Central memory CD8-positive, alpha-beta T cell (primary cell): Measurements from ENCODE around the gene TMEM106B.
"Not testable (repeated sequence)": the region's sequence is repeated elsewhere in the genome, so short reads cannot be mapped to it uniquely, and the experiment has no call there.

Source experiments
- ATAC-seq: fragments of 150-1000 bp; cut with Tn5 transposase; replicated peaks from 2 replicates; pipeline ENCODE4 v1.10.0; 2022; ENCODE audit warnings: mild to moderate bottlenecking, moderate FRiP score, moderate number of reproducible peaks; ENCODE audit not compliant: poor library complexity, severe bottlenecking; ENCODE audit errors: extremely low read depth
- DNase-seq, 2 donors: peaks; one replicate each; pipeline ENCODE4 v3.0.0; 2021; ENCODE audit warnings: low spot score in 2 of 2
- H3K27ac Mint-ChIP-seq: one replicate; pipeline ENCODE4 v1.8.0; 2022; ENCODE audit warnings: low read depth, mild to moderate bottlenecking, moderate library complexity, mixed read lengths
- H3K27me3 Mint-ChIP-seq: one replicate; pipeline ENCODE4 v1.8.0; 2022; ENCODE audit warnings: mixed read lengths
- H3K36me3 Mint-ChIP-seq: one replicate; pipeline ENCODE4 v1.8.0; 2022; ENCODE audit warnings: mild to moderate bottlenecking, moderate library complexity, mixed read lengths; ENCODE audit not compliant: insufficient read depth
- H3K4me1 Mint-ChIP-seq: one replicate; pipeline ENCODE4 v1.8.0; 2022; ENCODE audit warnings: mixed read lengths
- H3K4me3 Mint-ChIP-seq: one replicate; pipeline ENCODE4 v1.8.0; 2022; ENCODE audit warnings: mild to moderate bottlenecking, moderate library complexity, mixed read lengths
- H3K9me3 Mint-ChIP-seq: one replicate; pipeline ENCODE4 v1.8.0; 2022; ENCODE audit warnings: mixed read lengths

TMEM106B gene

GRCh38 chr7:12210179-12211053, 678 bp upstream of the TMEM106B start:
- H3K4me1 Mint-ChIP-seq, result peaks cover 29% of the 10 kb centered on the region
- ATAC-seq, result peak; percentile 16
- peaks cover 31% of the 10 kb centered on the region for H3K36me3 Mint-ChIP-seq
- peak overlapping the region; percentile 85 for H3K4me3 Mint-ChIP-seq
- H3K9me3 Mint-ChIP-seq, result no peaks in the 10 kb centered on the region
- no peak for DNase-seq
- H3K27ac Mint-ChIP-seq, result peak overlapping the region; percentile 94
- peaks cover 10% of the 10 kb centered on the region for H3K27me3 Mint-ChIP-seq

- peaks cover 36% of the 10 kb centered on the region for H3K36me3 Mint-ChIP-seq
- ATAC-seq, result no peak
- H3K27me3 Mint-ChIP-seq, result peaks cover 10% of the 10 kb centered on the region
- no peaks in the 10 kb centered on the region for H3K9me3 Mint-ChIP-seq
- H3K4me1 Mint-ChIP-seq, result peaks cover 36% of the 10 kb centered on the region
- H3K27ac Mint-ChIP-seq, result peak overlapping the region; percentile 94
- DNase-seq, result no peak
- peak overlapping the region; percentile 85 for H3K4me3 Mint-ChIP-seq
Measured at GRCh38 chr7:12211711-12212485, 804 bp downstream of the TMEM106B start.

- DNase-seq (no peak), ATAC-seq (no peak)
- H3K9me3 Mint-ChIP-seq, result no peaks in the 10 kb centered on the region
- no peaks in the 10 kb centered on the region for H3K27me3 Mint-ChIP-seq
- H3K4me3 Mint-ChIP-seq, result no peak overlapping the region
- no peak overlapping the region for H3K27ac Mint-ChIP-seq
- H3K36me3 Mint-ChIP-seq, result peaks cover 22% of the 10 kb centered on the region
- peaks cover 46% of the 10 kb centered on the region for H3K4me1 Mint-ChIP-seq
Measured at GRCh38 chr7:12217311-12217710, 6.2 kb downstream of the TMEM106B start.

- Mint-ChIP-seq H3K27ac (no peak overlapping the region), H3K36me3 (peaks cover 19% of the 10 kb centered on the region), H3K27me3 (no peaks in the 10 kb centered on the region), H3K9me3 (no peaks in the 10 kb centered on the region), H3K4me1 (peaks cover 44% of the 10 kb centered on the region), H3K4me3 (no peak overlapping the region)
- ATAC-seq, result no peak
- DNase-seq, result no peak
Measured at GRCh38 chr7:12220389-12221046, 9.4 kb downstream of the TMEM106B start.

GRCh38 chr7:12221414-12221813, 10.3 kb downstream of the TMEM106B start:
- Mint-ChIP-seq H3K27ac (peak overlapping the region; percentile 25), H3K4me1 (peaks cover 49% of the 10 kb centered on the region)
- no peak for ATAC-seq

GRCh38 chr7:12222889-12223579, 11.9 kb downstream of the TMEM106B start:
- Mint-ChIP-seq H3K4me3 (no peak overlapping the region), H3K27ac (peak overlapping the region; percentile 68), H3K36me3 (peaks cover 12% of the 10 kb centered on the region), H3K4me1 (peaks cover 42% of the 10 kb centered on the region), H3K27me3 (no peaks in the 10 kb centered on the region), H3K9me3 (no peaks in the 10 kb centered on the region)
- no peak for DNase-seq
- ATAC-seq, result peak; percentile 72

More at GRCh38 chr7:12221414-12221813, 10.3 kb downstream of the TMEM106B start:
- H3K4me3 Mint-ChIP-seq, result no peak overlapping the region
- no peak for DNase-seq
- no peaks in the 10 kb centered on the region for H3K9me3 Mint-ChIP-seq
- H3K27me3 Mint-ChIP-seq, result no peaks in the 10 kb centered on the region
- H3K36me3 Mint-ChIP-seq, result peaks cover 18% of the 10 kb centered on the region

GRCh38 chr7:12225017-12225416, 13.9 kb downstream of the TMEM106B start:
- H3K4me3 Mint-ChIP-seq, H3K27ac Mint-ChIP-seq, ATAC-seq, H3K9me3 Mint-ChIP-seq, DNase-seq, H3K27me3 Mint-ChIP-seq: not testable (repeated sequence)
- Mint-ChIP-seq H3K36me3 (peaks cover 13% of the 10 kb centered on the region), H3K4me1 (peaks cover 31% of the 10 kb centered on the region)

- no peak for ATAC-seq
- Mint-ChIP-seq H3K27ac (no peak overlapping the region), H3K27me3 (no peaks in the 10 kb centered on the region), H3K4me1 (peaks cover 21% of the 10 kb centered on the region), H3K36me3 (peaks cover 15% of the 10 kb centered on the region), H3K4me3 (no peak overlapping the region), H3K9me3 (no peaks in the 10 kb centered on the region)
- no peak for DNase-seq
Measured at GRCh38 chr7:12226756-12227155, 15.7 kb downstream of the TMEM106B start.

- H3K4me3 Mint-ChIP-seq, result no peak overlapping the region
- no peak overlapping the region for H3K27ac Mint-ChIP-seq
- DNase-seq (no peak), ATAC-seq (no peak)
- H3K9me3 Mint-ChIP-seq, result no peaks in the 10 kb centered on the region
- H3K27me3 Mint-ChIP-seq, result no peaks in the 10 kb centered on the region
- peaks cover 19% of the 10 kb centered on the region for H3K36me3 Mint-ChIP-seq
- H3K4me1 Mint-ChIP-seq, result peaks cover 13% of the 10 kb centered on the region
Measured at GRCh38 chr7:12228024-12228423, 16.9 kb downstream of the TMEM106B start.

- H3K4me3 Mint-ChIP-seq, result no peak overlapping the region
- H3K36me3 Mint-ChIP-seq, result peaks cover 25% of the 10 kb centered on the region
- H3K27me3 Mint-ChIP-seq, result no peaks in the 10 kb centered on the region
- DNase-seq (no peak), ATAC-seq (no peak)
- peaks cover 12% of the 10 kb centered on the region for H3K4me1 Mint-ChIP-seq
- H3K27ac Mint-ChIP-seq, result no peak overlapping the region
- H3K9me3 Mint-ChIP-seq, result no peaks in the 10 kb centered on the region
Measured at GRCh38 chr7:12229046-12229445, 18.0 kb downstream of the TMEM106B start.

- Mint-ChIP-seq H3K27me3 (no peaks in the 10 kb centered on the region), H3K4me1 (peaks cover 6% of the 10 kb centered on the region), H3K4me3 (no peak overlapping the region), H3K36me3 (peaks cover 22% of the 10 kb centered on the region), H3K9me3 (no peaks in the 10 kb centered on the region), H3K27ac (no peak overlapping the region)
- no peak for DNase-seq
- ATAC-seq, result no peak
Measured at GRCh38 chr7:12231097-12231496, 20.0 kb downstream of the TMEM106B start.

GRCh38 chr7:12233175-12233574, 22.1 kb downstream of the TMEM106B start:
- H3K4me1 Mint-ChIP-seq, result no peaks in the 10 kb centered on the region
- DNase-seq (no peak), ATAC-seq (no peak)
- H3K27ac Mint-ChIP-seq, result no peak overlapping the region
- H3K4me3 Mint-ChIP-seq, result no peak overlapping the region
- peaks cover 22% of the 10 kb centered on the region for H3K36me3 Mint-ChIP-seq
- H3K27me3 Mint-ChIP-seq, result no peaks in the 10 kb centered on the region
- H3K9me3 Mint-ChIP-seq, result no peaks in the 10 kb centered on the region
